Tibial nerve (tissue), 4 donors: ENCODE data around the gene DUOX2.
"Not testable (repeated sequence)": the region's sequence is repeated elsewhere in the genome, so short reads cannot be mapped to it uniquely, and the experiment has no call there.

Source experiments
- CTCF ChIP-seq, 5 experiments: fragments of 200-600 bp in 3 of 5; fragments of 450-650 bp in 2 of 5; sonication (generic) in 3 of 5; IDR thresholded peaks; one replicate each; pipeline ENCODE4 v1.5.1; 2016 to 2019; ENCODE audit warnings: antibody characterized with exemption in 5 of 5, mild to moderate bottlenecking in 3 of 5, moderate library complexity in 2 of 5
- EP300 ChIP-seq, 2 donors: sonication (generic); formaldehyde crosslinking; IDR thresholded peaks; one replicate each; pipeline ENCODE4 v1.6.1; 2017; ENCODE audit warnings: antibody characterized with exemption in 2 of 2, mild to moderate bottlenecking in 1 of 2
- POLR2A ChIP-seq, 2 donors: fragments of 450-650 bp; IDR thresholded peaks; one replicate each; pipeline ENCODE4 v1.6.1; 2017; ENCODE audit warnings: antibody characterized with exemption in 2 of 2, mild to moderate bottlenecking in 2 of 2, moderate library complexity in 2 of 2

GRCh38 chr15:45062301-45062700 is 51.7 kb downstream of the DUOX2 start:
- not testable (repeated sequence) for TF ChIP-seq CTCF, POLR2A, EP300 (IDR thresholded peaks at IDR 0.05)
